IMR-90 (cell line): Measurements from ENCODE around the gene TMPRSS11E. TPM values are rescaled to one million over a fixed set of nuclear protein-coding genes. Genes with fewer than 3 reads are reported as not detected.

ENCODE experiments used
- ATAC-seq: fragments of 200-7000 bp; cut with Tn5 transposase; 2 replicates; pipeline ENCODE4 v1.9.1; 2020; ENCODE audit warnings: low read depth, mild to moderate bottlenecking, moderate library complexity
- BruUV-seq: library from RNA; stranded (reverse); fragments of 400-500 nt; replicated peaks from 2 replicates; lab custom pipeline; 2021; lab: Mats Ljungman, UMichigan
- CTCF ChIA-PET: fragments of 300-600 bp; formaldehyde crosslinking; extraction: SDS; loops from one replicate; lab custom pipeline; 2021; ENCODE audit warnings: antibody characterized with exemption; lab: Yijun Ruan, JAX
- POLR2A ChIA-PET: fragments of 300-600 bp; sonication (Branson Sonifier 250); formaldehyde crosslinking; loops from one replicate; lab custom pipeline; 2022; ENCODE audit warnings: antibody characterized with exemption; ENCODE audit not compliant: unreplicated experiment; lab: Charles Lee
- DNase-seq: peaks from one replicate; pipeline ENCODE4 v3.0.0; 2013
- H2AFZ ChIP-seq: replicated peaks from 2 replicates; pipeline ENCODE3; 2013; ENCODE audit warnings: low read length, mild to moderate bottlenecking; ENCODE audit not compliant: poor library complexity
- H2AK5ac ChIP-seq: 2 replicates; pipeline ENCODE4 v1.6.1; 2013; ENCODE audit warnings: low read depth, low read length, inconsistent platforms
- H2AK9ac ChIP-seq: replicated peaks from 2 replicates; pipeline ENCODE3; 2013; ENCODE audit warnings: mild to moderate bottlenecking, low read depth, low read length, moderate library complexity; ENCODE audit not compliant: poor library complexity
- H2BK120ac ChIP-seq: 2 replicates; pipeline ENCODE4 v1.6.1; 2013; ENCODE audit warnings: low read depth, low read length, inconsistent platforms
- H2BK15ac ChIP-seq: 3 replicates; pipeline ENCODE4 v1.6.1; 2013; ENCODE audit warnings: low read depth, low read length, inconsistent platforms
- H2BK20ac ChIP-seq: 2 replicates; pipeline ENCODE4 v1.6.1; 2013; ENCODE audit warnings: low read depth, mild to moderate bottlenecking, inconsistent platforms, low read length, moderate library complexity
- H2BK5ac ChIP-seq: 2 replicates; pipeline ENCODE4 v1.6.1; 2013; ENCODE audit warnings: mild to moderate bottlenecking, low read depth, low read length, inconsistent platforms; ENCODE audit not compliant: poor library complexity, severe bottlenecking
- H3K14ac ChIP-seq: replicated peaks from 2 replicates; pipeline ENCODE4 v1.6.1; 2013; ENCODE audit warnings: low read depth, low read length, inconsistent platforms
- H3K18ac ChIP-seq: 2 replicates; pipeline ENCODE4 v1.6.1; 2013; ENCODE audit warnings: low read depth, low read length, control low read depth
- H3K23ac ChIP-seq: 2 replicates; pipeline ENCODE4 v1.6.1; 2013; ENCODE audit warnings: low read depth, low read length, inconsistent platforms
- H3K27ac ChIP-seq: 2 replicates; pipeline ENCODE4 v1.5.1; 2013; ENCODE audit warnings: mild to moderate bottlenecking, control low read depth, low read length; ENCODE audit not compliant: insufficient read depth
- H3K27me3 ChIP-seq: 2 replicates; pipeline ENCODE4 v1.6.1; 2013; ENCODE audit warnings: low read length; ENCODE audit not compliant: control insufficient read depth, insufficient read depth
- H3K36me3 ChIP-seq: 2 replicates; pipeline ENCODE4 v1.6.1; 2013; ENCODE audit warnings: low read length, mixed read lengths; ENCODE audit not compliant: control insufficient read depth, insufficient read depth
- H3K4ac ChIP-seq: 2 replicates; pipeline ENCODE4 v1.6.1; 2013; ENCODE audit warnings: low read depth, low read length, inconsistent platforms
- H3K4me1 ChIP-seq: 2 replicates; pipeline ENCODE4 v1.6.1; 2013; ENCODE audit warnings: low read length, mixed read lengths; ENCODE audit not compliant: control insufficient read depth, insufficient read depth
- H3K4me2 ChIP-seq: 2 replicates; pipeline ENCODE4 v1.6.1; 2013; ENCODE audit warnings: low read depth, mild to moderate bottlenecking, control low read depth, low read length, moderate library complexity
- H3K4me3 ChIP-seq: 2 replicates; pipeline ENCODE4 v1.5.1; 2013; ENCODE audit warnings: low read depth, mild to moderate bottlenecking, control low read depth, low read length, moderate library complexity; ENCODE audit not compliant: insufficient read depth
- H3K56ac ChIP-seq: 2 replicates; pipeline ENCODE4 v1.6.1; 2013; ENCODE audit warnings: low read length, inconsistent platforms; ENCODE audit not compliant: insufficient read depth; ENCODE audit errors: extremely low read depth
- H3K79me1 ChIP-seq, 2 experiments: 2 replicates each; pipeline ENCODE4 v1.6.1; 2013; ENCODE audit warnings: low read length in 2 of 2, inconsistent platforms in 1 of 2, low read depth in 1 of 2
- H3K9ac ChIP-seq: 2 replicates; pipeline ENCODE4 v1.6.1; 2013; ENCODE audit warnings: low read depth, low read length, control low read depth
- H3K9me1 ChIP-seq: 2 replicates; pipeline ENCODE4 v1.6.1; 2013; ENCODE audit warnings: low read length, inconsistent platforms; ENCODE audit not compliant: insufficient read depth
- H3K9me3 ChIP-seq: 2 replicates; pipeline ENCODE4 v1.6.1; 2013; ENCODE audit warnings: low read length; ENCODE audit not compliant: control insufficient read depth, insufficient read depth
- H4K20me1 ChIP-seq: 2 replicates; pipeline ENCODE4 v1.6.1; 2013; ENCODE audit warnings: low read length, inconsistent platforms; ENCODE audit not compliant: insufficient read depth
- H4K5ac ChIP-seq: 2 replicates; pipeline ENCODE4 v1.6.1; 2013; ENCODE audit warnings: mild to moderate bottlenecking, low read depth, low read length, control low read depth
- H4K8ac ChIP-seq, 2 experiments: 2 replicates each; pipeline ENCODE4 v1.6.1; 2013; ENCODE audit warnings: low read depth in 2 of 2, low read length in 2 of 2, control low read depth in 1 of 2, inconsistent platforms in 1 of 2
- H4K91ac ChIP-seq: 2 replicates; pipeline ENCODE4 v1.6.1; 2013; ENCODE audit warnings: low read depth, low read length, inconsistent platforms; ENCODE audit not compliant: insufficient read depth
- BHLHE40 ChIP-seq: fragments of 150-350 bp; IDR thresholded peaks from 2 replicates; pipeline ENCODE4 v1.6.1; 2016; ENCODE audit warnings: mild to moderate bottlenecking, low read depth, low read length
- CHD1 ChIP-seq: IDR thresholded peaks from 2 replicates; pipeline ENCODE4 v1.6.1; 2012; ENCODE audit warnings: low read depth, low read length, improper control_type of control experiment
- FOS ChIP-seq: fragments of 150-350 bp; IDR thresholded peaks from 2 replicates; pipeline ENCODE4 v1.6.1; 2016; ENCODE audit warnings: low read depth, low read length
- MAFK ChIP-seq: IDR thresholded peaks from 2 replicates; pipeline ENCODE4 v1.6.1; 2012; ENCODE audit warnings: low read depth, low read length, improper control_type of control experiment
- MAZ ChIP-seq: IDR thresholded peaks from 2 replicates; pipeline ENCODE4 v1.6.1; 2012; ENCODE audit warnings: low read depth, mild to moderate bottlenecking, low read length, improper control_type of control experiment, moderate library complexity, borderline replicate concordance
- MXI1 ChIP-seq: IDR thresholded peaks from 2 replicates; pipeline ENCODE4 v1.6.1; 2012; ENCODE audit warnings: low read depth, mild to moderate bottlenecking, low read length, moderate library complexity, borderline replicate concordance
- NFE2L2 ChIP-seq: fragments of 150-350 bp; IDR thresholded peaks from 2 replicates; pipeline ENCODE4 v1.6.1; 2016; ENCODE audit warnings: low read depth, mild to moderate bottlenecking, low read length
- POLR2A ChIP-seq: IDR thresholded peaks from 2 replicates; pipeline ENCODE4 v1.6.1; 2012; ENCODE audit warnings: mild to moderate bottlenecking, low read depth, low read length
- RAD21 ChIP-seq: IDR thresholded peaks from 2 replicates; pipeline ENCODE4 v1.6.1; 2012; ENCODE audit warnings: low read length, improper control_type of control experiment
- RFX5 ChIP-seq: IDR thresholded peaks from 2 replicates; pipeline ENCODE4 v1.8.0; 2012; ENCODE audit warnings: low read depth, mild to moderate bottlenecking, low read length, moderate library complexity
- SMC3 ChIP-seq: fragments of 150-350 bp; IDR thresholded peaks from 2 replicates; pipeline ENCODE4 v1.6.1; 2016; ENCODE audit warnings: low read depth, mild to moderate bottlenecking, antibody characterized with exemption, low read length, moderate library complexity
- WGBS, 2 experiments: methylation state at CpG; one replicate each; pipeline versions ENCODE4 v1.1.5 to v1.1.7; 2013; ENCODE audit warnings: missing lambda C conversion rate in 2 of 2; ENCODE audit not compliant: insufficient read length in 1 of 2; ENCODE audit errors: extremely low coverage in 2 of 2; 5-methylcytosine and 5-hydroxymethylcytosine counted together
- dilution Hi-C: fragments of 300-500 bp; cut with HindIII; formaldehyde crosslinking; loops from one replicate; pipeline ENCODE4 v1.14.3; 2018; ENCODE audit warnings: low sequenced_read_pairs; ENCODE audit not compliant: unreplicated experiment
- in situ Hi-C: fragments of 300-500 bp; cut with MboI; formaldehyde crosslinking; loops from 3 replicates; pipeline ENCODE4 v1.14.3; 2019; ENCODE audit warnings: low sequenced_read_pairs, inconsistent platforms, mixed read lengths
- intact Hi-C: fragments of 100-400 bp; cut with micrococcal nuclease; formaldehyde crosslinking; loops from 2 replicates; pipeline ENCODE4 v1.10.0; 2022
- polyA plus RNA-seq, 3 experiments: library from polyadenylated mRNA; depleted of rRNA; stranded (reverse); fragments of >200 nt; gene quantifications; 2 replicates each; pipeline ENCODE4 v1.2.3, GENCODE V29; 2012; ENCODE audit warnings: low replicate concordance in 1 of 3
- total RNA-seq: library from RNA; depleted of rRNA; stranded (reverse); fragments of >200 nt; gene quantifications from 2 replicates; pipeline ENCODE4 v1.2.3, GENCODE V29; 2012
- TF ChIP-seq, protein P1 (sequence below): fragments of 150-350 bp; IDR thresholded peaks from 2 replicates; pipeline ENCODE4 v1.6.1; 2016; ENCODE audit warnings: low read depth, mild to moderate bottlenecking, low read length, moderate library complexity, borderline replicate concordance
- TF ChIP-seq, protein P2 (sequence below): conservative IDR thresholded peaks from 2 replicates; pipeline ENCODE4 v1.5.1; 2012; ENCODE audit warnings: mild to moderate bottlenecking, low read depth, low read length, improper control_type of control experiment
- TF ChIP-seq, protein P3 (sequence below): fragments of 150-350 bp; IDR thresholded peaks from 2 replicates; pipeline ENCODE4 v1.6.1; 2017; ENCODE audit warnings: mild to moderate bottlenecking, antibody characterized with exemption, low read length, low read depth

TMPRSS11E gene
- total and polyA plus RNA-seq, 2 of the 4 experiments (the other 2 are of a cell fraction): not detected

DNA sequence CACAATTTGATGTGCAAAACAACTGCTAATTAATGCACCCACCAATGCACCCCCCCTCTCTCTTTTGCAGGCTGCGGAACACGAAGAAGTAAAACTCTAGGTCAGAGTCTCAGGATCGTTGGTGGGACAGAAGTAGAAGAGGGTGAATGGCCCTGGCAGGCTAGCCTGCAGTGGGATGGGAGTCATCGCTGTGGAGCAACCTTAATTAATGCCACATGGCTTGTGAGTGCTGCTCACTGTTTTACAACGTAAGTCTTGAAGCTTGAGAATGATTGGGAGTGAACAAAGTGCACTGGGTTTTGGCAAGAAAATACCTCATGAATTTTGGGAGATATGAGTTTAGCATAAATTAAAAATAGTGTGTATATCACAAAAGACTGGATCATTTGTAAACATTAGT is 28.9 kb downstream of the TMPRSS11E start:
- no peak for DNase-seq
- Histone ChIP-seq H3K9me1 (no peaks in the 10 kb centered on the region), H3K79me1 (no peaks in the 10 kb centered on the region), H4K91ac (no peak overlapping the region), H2BK120ac (no peak overlapping the region), H3K4me1 (no peaks in the 10 kb centered on the region), H2BK15ac (no peak overlapping the region), H3K27me3 (no peaks in the 10 kb centered on the region), H3K4ac (no peak overlapping the region), H3K14ac (no peak overlapping the region), H2AK9ac (no peak overlapping the region), H3K23ac (no peak overlapping the region), H2BK5ac (no peak overlapping the region), H2AFZ (peak overlapping the region; percentile 49), H3K27ac (no peak overlapping the region), H3K36me3 (no peaks in the 10 kb centered on the region), H3K18ac (no peak overlapping the region), H2BK20ac (no peak overlapping the region), H4K20me1 (no peaks in the 10 kb centered on the region), H3K9me3 (no peaks in the 10 kb centered on the region), H3K4me3 (no peak overlapping the region), H4K8ac (no peak overlapping the region), H3K56ac (no peak overlapping the region), H2AK5ac (no peak overlapping the region), H3K9ac (no peak overlapping the region), H4K5ac (no peak overlapping the region), H3K4me2 (no peak overlapping the region)
- POLR2A ChIA-PET: no interaction called here
- CTCF ChIA-PET: interaction anchor here (0.6 kb wide), 1 partner anchor 694 kb away, joined by 3 read pairs; no protein-coding TSS in a partner anchor
- in situ Hi-C loops: no loop called here
- WGBS, 2 experiments: no CpG with 5 or more reads among the region's 5 CpGs
- dilution Hi-C loops: no loop called here
- no TSS peak for BruUV-seq
- TF ChIP-seq MAZ (no peak), BHLHE40 (no peak), RFX5 (no peak), RAD21 (no peak), POLR2A (no peak), MAFK (no peak), SMC3 (no peak), MXI1 (no peak), FOS (no peak), NFE2L2 (no peak), CHD1 (no peak)
- TF ChIP-seq, protein P1, sequence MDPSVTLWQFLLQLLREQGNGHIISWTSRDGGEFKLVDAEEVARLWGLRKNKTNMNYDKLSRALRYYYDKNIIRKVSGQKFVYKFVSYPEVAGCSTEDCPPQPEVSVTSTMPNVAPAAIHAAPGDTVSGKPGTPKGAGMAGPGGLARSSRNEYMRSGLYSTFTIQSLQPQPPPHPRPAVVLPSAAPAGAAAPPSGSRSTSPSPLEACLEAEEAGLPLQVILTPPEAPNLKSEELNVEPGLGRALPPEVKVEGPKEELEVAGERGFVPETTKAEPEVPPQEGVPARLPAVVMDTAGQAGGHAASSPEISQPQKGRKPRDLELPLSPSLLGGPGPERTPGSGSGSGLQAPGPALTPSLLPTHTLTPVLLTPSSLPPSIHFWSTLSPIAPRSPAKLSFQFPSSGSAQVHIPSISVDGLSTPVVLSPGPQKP: no peak
- TF ChIP-seq, protein P2, sequence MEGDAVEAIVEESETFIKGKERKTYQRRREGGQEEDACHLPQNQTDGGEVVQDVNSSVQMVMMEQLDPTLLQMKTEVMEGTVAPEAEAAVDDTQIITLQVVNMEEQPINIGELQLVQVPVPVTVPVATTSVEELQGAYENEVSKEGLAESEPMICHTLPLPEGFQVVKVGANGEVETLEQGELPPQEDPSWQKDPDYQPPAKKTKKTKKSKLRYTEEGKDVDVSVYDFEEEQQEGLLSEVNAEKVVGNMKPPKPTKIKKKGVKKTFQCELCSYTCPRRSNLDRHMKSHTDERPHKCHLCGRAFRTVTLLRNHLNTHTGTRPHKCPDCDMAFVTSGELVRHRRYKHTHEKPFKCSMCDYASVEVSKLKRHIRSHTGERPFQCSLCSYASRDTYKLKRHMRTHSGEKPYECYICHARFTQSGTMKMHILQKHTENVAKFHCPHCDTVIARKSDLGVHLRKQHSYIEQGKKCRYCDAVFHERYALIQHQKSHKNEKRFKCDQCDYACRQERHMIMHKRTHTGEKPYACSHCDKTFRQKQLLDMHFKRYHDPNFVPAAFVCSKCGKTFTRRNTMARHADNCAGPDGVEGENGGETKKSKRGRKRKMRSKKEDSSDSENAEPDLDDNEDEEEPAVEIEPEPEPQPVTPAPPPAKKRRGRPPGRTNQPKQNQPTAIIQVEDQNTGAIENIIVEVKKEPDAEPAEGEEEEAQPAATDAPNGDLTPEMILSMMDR: no peak
- TF ChIP-seq, protein P3, sequence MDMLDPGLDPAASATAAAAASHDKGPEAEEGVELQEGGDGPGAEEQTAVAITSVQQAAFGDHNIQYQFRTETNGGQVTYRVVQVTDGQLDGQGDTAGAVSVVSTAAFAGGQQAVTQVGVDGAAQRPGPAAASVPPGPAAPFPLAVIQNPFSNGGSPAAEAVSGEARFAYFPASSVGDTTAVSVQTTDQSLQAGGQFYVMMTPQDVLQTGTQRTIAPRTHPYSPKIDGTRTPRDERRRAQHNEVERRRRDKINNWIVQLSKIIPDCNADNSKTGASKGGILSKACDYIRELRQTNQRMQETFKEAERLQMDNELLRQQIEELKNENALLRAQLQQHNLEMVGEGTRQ: no peak
- ATAC-seq: no peak
- intact Hi-C loops: loop anchor here (5.0 kb wide), 1 partner anchor 199 kb away; no protein-coding TSS in a partner anchor
